OCI-LY3 (cell line): ENCODE measurements around the gene DLGAP4.

Experiments used
- EZH2phosphoT487 ChIP-seq: fragments of 200-600 bp; shearing (Covaris generic); IDR thresholded peaks from 2 replicates; pipeline ENCODE4 v1.6.1; 2018; ENCODE audit warnings: antibody characterized with exemption, mixed run types, low read depth
- TF ChIP-seq, protein P1 (sequence below): fragments of 200-600, 300-600 bp; sonication (generic); IDR thresholded peaks from 2 replicates; pipeline ENCODE4 v1.5.1; 2014; ENCODE audit warnings: antibody characterized with exemption, low read length, low read depth

DNA sequence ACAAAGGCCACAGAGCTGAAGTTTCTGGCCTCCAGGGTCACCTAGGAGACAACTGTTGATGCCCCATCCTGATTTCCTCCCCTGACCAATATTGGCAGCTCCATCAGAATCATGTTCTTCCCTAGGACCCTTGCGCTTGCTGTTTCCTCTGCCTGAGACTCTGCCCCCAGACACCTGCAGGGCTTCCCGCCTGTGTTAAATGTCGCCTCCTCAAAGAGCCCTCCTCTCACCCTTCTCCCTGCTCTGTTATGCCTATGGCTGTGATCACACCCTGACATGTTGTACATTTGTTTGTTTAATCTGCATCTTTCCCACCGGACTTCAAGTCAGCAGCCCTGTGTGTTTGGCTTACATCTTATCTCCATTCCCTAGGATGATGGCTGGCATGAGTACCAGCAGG is 30.1 kb downstream of the DLGAP4 start:
- TF ChIP-seq, protein P1, sequence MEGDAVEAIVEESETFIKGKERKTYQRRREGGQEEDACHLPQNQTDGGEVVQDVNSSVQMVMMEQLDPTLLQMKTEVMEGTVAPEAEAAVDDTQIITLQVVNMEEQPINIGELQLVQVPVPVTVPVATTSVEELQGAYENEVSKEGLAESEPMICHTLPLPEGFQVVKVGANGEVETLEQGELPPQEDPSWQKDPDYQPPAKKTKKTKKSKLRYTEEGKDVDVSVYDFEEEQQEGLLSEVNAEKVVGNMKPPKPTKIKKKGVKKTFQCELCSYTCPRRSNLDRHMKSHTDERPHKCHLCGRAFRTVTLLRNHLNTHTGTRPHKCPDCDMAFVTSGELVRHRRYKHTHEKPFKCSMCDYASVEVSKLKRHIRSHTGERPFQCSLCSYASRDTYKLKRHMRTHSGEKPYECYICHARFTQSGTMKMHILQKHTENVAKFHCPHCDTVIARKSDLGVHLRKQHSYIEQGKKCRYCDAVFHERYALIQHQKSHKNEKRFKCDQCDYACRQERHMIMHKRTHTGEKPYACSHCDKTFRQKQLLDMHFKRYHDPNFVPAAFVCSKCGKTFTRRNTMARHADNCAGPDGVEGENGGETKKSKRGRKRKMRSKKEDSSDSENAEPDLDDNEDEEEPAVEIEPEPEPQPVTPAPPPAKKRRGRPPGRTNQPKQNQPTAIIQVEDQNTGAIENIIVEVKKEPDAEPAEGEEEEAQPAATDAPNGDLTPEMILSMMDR: no peak
- no peak for TF ChIP-seq EZH2phosphoT487
